Breast epithelium (tissue), 4 donors: ENCODE measurements around the gene PRPF19. TPM values are rescaled to one million over a fixed set of nuclear protein-coding genes. Genes with fewer than 3 reads are reported as not detected.

Source experiments
- DNase-seq, 2 donors: peaks; one replicate each; pipeline ENCODE4 v3.0.0-alpha.2; 2019; ENCODE audit warnings: low spot score in 2 of 2
- H3K27ac ChIP-seq, 2 donors: fragments of 200-600 bp; sonication (generic) in 1 of 2; one replicate each; pipeline ENCODE4 v1.5.1; 2016 to 2019; ENCODE audit warnings: mild to moderate bottlenecking in 1 of 2
- H3K27me3 ChIP-seq, 2 donors: fragments of 200-600 bp; sonication (generic) in 1 of 2; one replicate each; pipeline versions ENCODE4 v1.5.1 to v1.6.0; 2017 to 2019; ENCODE audit warnings: control low read depth in 1 of 2, mild to moderate bottlenecking in 1 of 2
- H3K36me3 ChIP-seq: fragments of 200-600 bp; one replicate; pipeline ENCODE4 v1.5.1; 2019
- H3K4me1 ChIP-seq, 2 donors: fragments of 200-600 bp; sonication (generic); one replicate each; pipeline ENCODE4 v1.5.1; 2016 to 2019; ENCODE audit warnings: control low read depth in 1 of 2
- H3K4me3 ChIP-seq, 3 donors: fragments of 200-600 bp; sonication (generic); 1 replicate in 2 of 3; 2 replicates in 1 of 3; pipeline ENCODE4 v1.5.1; 2016 to 2019; ENCODE audit warnings: mild to moderate bottlenecking in 3 of 3, moderate library complexity in 2 of 3
- H3K9me3 ChIP-seq, 2 donors: fragments of 200-600 bp; sonication (generic) in 1 of 2; one replicate each; pipeline ENCODE4 v1.5.1; 2016 to 2019; ENCODE audit warnings: control low read depth in 1 of 2
- POLR2A ChIP-seq: fragments of 450-650 bp; IDR thresholded peaks from one replicate; pipeline ENCODE4 v1.6.1; 2016; ENCODE audit warnings: antibody characterized with exemption, mild to moderate bottlenecking, moderate library complexity
- POLR2AphosphoS5 ChIP-seq, 3 donors: sonication (generic); formaldehyde crosslinking; IDR thresholded peaks; one replicate each; pipeline ENCODE4 v1.6.1; 2017; ENCODE audit warnings: antibody characterized with exemption in 3 of 3
- intact Hi-C: fragments of 100-400 bp; cut with DNase I; formaldehyde crosslinking; loops from one replicate; pipeline ENCODE4 v1.15.1; 2023; ENCODE audit warnings: low total_unique reads
- total RNA-seq, 3 donors: library from RNA; depleted of rRNA; stranded (reverse); fragments of >200 nt; gene quantifications; one replicate each; pipeline ENCODE4 v1.1.0, GENCODE V29; 2016
- TF ChIP-seq, protein P1 (sequence below), 3 donors: fragments of 450-650 bp; IDR thresholded peaks; one replicate each; pipeline ENCODE4 v1.5.1; 2016 to 2017; ENCODE audit warnings: antibody characterized with exemption in 3 of 3, mild to moderate bottlenecking in 3 of 3, moderate library complexity in 3 of 3

PRPF19 gene
- total RNA-seq, 3 donors from 2014 or later: 56.0 to 82.7 (median 81.3) TPM

DNA sequence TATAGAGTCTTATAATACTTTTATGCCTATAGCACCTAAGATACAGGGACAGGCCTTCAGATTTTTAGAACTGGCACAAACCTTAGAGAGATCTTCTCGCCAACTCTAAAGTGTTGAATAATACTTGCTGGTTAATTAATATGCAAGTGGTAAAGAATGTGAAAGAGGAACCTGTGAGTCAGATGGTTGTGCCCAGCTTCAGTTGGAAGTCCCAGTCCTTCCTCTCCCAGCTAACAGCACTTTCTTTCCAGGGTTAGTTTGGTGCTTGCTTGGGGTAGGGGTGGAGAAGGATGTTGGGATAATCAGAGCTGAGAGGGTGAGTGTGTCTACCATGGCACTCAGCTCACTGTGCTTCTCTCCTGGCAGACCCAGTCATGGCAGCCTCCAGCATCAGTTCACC lies 12.9 kb upstream of the PRPF19 start:
- DNase-seq: no peak
- TF ChIP-seq POLR2AphosphoS5 (IDR thresholded peaks at IDR 0.05) (no peak), POLR2A (no peak)
- TF ChIP-seq, protein P1, sequence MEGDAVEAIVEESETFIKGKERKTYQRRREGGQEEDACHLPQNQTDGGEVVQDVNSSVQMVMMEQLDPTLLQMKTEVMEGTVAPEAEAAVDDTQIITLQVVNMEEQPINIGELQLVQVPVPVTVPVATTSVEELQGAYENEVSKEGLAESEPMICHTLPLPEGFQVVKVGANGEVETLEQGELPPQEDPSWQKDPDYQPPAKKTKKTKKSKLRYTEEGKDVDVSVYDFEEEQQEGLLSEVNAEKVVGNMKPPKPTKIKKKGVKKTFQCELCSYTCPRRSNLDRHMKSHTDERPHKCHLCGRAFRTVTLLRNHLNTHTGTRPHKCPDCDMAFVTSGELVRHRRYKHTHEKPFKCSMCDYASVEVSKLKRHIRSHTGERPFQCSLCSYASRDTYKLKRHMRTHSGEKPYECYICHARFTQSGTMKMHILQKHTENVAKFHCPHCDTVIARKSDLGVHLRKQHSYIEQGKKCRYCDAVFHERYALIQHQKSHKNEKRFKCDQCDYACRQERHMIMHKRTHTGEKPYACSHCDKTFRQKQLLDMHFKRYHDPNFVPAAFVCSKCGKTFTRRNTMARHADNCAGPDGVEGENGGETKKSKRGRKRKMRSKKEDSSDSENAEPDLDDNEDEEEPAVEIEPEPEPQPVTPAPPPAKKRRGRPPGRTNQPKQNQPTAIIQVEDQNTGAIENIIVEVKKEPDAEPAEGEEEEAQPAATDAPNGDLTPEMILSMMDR (IDR thresholded peaks at IDR 0.05): no peak
- Histone ChIP-seq H3K4me1 (peaks cover 4% of the 10 kb centered on the region in 2 donors), H3K27me3 (no peaks in the 10 kb centered on the region), H3K9me3 (no peaks in the 10 kb centered on the region), H3K27ac (no peak overlapping the region), H3K36me3 (peaks cover 15% of the 10 kb centered on the region), H3K4me3 (no peak overlapping the region)
- intact Hi-C loops: no loop called here

DNA sequence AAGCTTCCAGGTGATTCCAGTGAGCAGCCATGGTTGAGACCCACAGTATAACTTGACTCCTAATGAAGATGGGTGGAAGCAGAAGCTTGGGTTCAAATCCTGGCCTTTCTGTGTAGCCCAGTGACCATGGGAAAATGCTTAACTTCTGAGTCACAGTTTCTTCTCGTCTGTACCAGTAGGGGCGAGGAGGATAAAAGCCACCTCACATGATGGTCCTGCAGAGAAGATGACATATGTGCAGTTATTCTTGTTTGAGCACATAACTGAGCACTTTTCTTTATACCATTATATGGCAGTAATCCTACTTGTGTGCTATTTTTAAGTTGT lies 12.5 kb upstream of the PRPF19 start:
- H3K9me3 ChIP-seq: no peaks in the 10 kb centered on the region
- DNase-seq: no peak
- peaks cover 15% of the 10 kb centered on the region for H3K36me3 ChIP-seq
- H3K27me3 ChIP-seq: no peaks in the 10 kb centered on the region
- H3K27ac ChIP-seq: no peak overlapping the region
- no peak overlapping the region for H3K4me3 ChIP-seq
- H3K4me1 ChIP-seq: peaks cover 4% of the 10 kb centered on the region in 2 donors
- TF ChIP-seq POLR2A (no peak), POLR2AphosphoS5 (IDR thresholded peaks at IDR 0.05) (no peak)
- TF ChIP-seq, protein P1 (IDR thresholded peaks at IDR 0.05): no peak
- intact Hi-C loops: no loop called here

DNA sequence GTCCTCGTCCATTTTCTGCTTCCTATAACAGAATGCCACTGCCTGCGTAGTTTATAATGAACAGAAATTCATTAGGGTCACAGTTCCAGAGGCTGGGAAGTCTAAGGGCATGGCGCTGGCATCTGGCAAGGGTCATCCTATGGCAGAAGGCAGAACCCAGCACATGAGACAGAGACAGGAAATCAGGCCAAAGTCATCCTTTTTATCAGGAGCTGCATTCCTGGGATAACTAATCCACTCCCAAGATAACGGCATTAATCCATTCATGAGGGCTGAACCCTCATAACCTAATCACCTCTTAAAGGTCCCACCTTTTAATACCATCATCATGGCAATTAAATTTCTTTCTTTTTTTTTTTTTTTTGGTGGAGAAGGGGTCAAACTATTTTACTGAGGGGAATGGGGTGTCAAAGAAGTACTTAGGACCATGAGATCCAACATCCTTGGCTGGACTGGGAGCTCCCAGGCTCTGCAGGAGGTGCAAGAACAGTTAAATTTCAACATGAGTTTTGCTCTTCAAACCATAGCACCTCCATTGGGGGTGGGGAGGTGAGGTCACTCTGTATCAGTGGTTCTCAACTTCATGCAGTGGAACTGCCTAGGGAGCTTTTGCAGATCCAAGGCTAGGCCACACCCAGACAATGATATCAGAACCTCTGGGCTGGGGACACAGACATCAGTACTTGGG lies 12.0 kb upstream of the PRPF19 start:
- Histone ChIP-seq H3K4me3 (no peak overlapping the region), H3K36me3 (peaks cover 15% of the 10 kb centered on the region), H3K27ac (no peak overlapping the region), H3K9me3 (no peaks in the 10 kb centered on the region), H3K4me1 (peaks cover 4% of the 10 kb centered on the region in 2 donors), H3K27me3 (no peaks in the 10 kb centered on the region)
- intact Hi-C loops: no loop called here
- DNase-seq: no peak
- TF ChIP-seq POLR2A (no peak), POLR2AphosphoS5 (IDR thresholded peaks at IDR 0.05) (no peak)
- TF ChIP-seq, protein P1 (IDR thresholded peaks at IDR 0.05): no peak

DNA sequence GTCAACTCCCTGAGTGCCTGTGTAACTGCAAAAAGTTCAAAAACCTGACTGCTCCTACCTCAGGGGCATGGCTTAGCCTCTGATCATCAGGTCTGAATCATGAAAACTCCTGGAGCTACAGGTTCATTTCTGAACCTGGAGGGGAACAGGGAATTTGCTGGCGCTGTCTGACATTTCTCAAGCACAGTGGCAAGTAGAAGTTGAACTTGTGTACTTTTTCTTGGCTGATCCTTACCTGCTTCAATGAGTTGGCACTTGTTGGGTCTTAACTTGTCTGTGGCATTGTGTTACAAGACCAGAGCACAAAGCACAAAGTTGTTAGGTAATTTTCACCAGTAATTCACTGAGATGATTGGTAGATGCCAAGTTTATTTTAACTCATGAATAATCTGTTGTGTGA lies 10.9 kb upstream of the PRPF19 start:
- Histone ChIP-seq H3K9me3 (no peaks in the 10 kb centered on the region), H3K36me3 (peaks cover 11% of the 10 kb centered on the region), H3K4me3 (no peak overlapping the region), H3K4me1 (peaks cover 4% of the 10 kb centered on the region in 2 donors), H3K27ac (no peak overlapping the region), H3K27me3 (no peaks in the 10 kb centered on the region)
- intact Hi-C loops: no loop called here
- DNase-seq: no peak
- no peak for TF ChIP-seq POLR2AphosphoS5 (IDR thresholded peaks at IDR 0.05)
- TF ChIP-seq, protein P1 (IDR thresholded peaks at IDR 0.05): no peak
- no peak for TF ChIP-seq POLR2A

DNA sequence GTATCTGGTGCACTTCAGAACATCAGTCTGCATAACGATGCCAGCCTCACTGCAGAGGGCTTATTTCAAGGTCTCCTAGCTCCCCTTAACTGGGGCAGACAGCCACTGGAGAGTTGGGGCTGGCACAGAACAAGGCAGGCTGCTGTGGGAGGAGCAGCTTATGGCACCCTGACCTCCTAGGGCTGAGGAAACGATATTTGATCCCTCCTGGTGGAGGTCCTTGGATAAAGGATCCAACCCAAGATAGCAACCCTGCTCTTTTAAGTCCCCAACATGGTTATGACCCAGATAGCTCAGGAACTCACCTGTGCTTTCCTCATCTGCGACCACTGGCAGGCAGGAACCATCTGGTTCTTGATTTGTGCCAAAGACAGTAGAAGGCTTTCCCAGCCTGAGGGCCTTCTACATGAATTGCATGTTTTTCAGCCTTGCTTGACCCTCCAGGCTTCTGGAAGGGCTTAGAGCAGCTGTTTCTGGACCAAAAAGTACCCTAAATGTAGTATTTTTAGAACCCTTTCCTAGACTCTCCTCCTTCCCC lies 10.4 kb upstream of the PRPF19 start:
- intact Hi-C loops: no loop called here
- H3K27ac ChIP-seq: peak overlapping the region in 1 of 2 donors; percentile 13
- H3K27me3 ChIP-seq: no peaks in the 10 kb centered on the region
- TF ChIP-seq POLR2AphosphoS5 (IDR thresholded peaks at IDR 0.05) (no peak), POLR2A (no peak)
- TF ChIP-seq, protein P1 (IDR thresholded peaks at IDR 0.05): no peak
- no peak overlapping the region for H3K4me3 ChIP-seq
- DNase-seq: no peak
- peaks cover 4% of the 10 kb centered on the region in 2 donors for H3K4me1 ChIP-seq
- peaks cover 6% of the 10 kb centered on the region for H3K36me3 ChIP-seq
- H3K9me3 ChIP-seq: no peaks in the 10 kb centered on the region
